Activated naive CD4-positive, alpha-beta T cell treated with anti-CD3 and anti-CD28 coated beads, Interleukin-2, amount 50 U/mL, for 24 hours (primary cell): ENCODE results near the gene MS4A15.
"Not testable (repeated sequence)": the region's sequence is repeated elsewhere in the genome, so short reads cannot be mapped to it uniquely, and the experiment has no call there.

Experiments
- H3K27ac Mint-ChIP-seq: one replicate; pipeline ENCODE4 v1.8.0; 2021; ENCODE audit warnings: mild to moderate bottlenecking, mixed read lengths
- H3K27me3 Mint-ChIP-seq: one replicate; pipeline ENCODE4 v1.8.0; 2021; ENCODE audit warnings: mixed read lengths
- H3K36me3 Mint-ChIP-seq: one replicate; pipeline ENCODE4 v1.8.0; 2021; ENCODE audit warnings: mixed read lengths
- H3K4me1 Mint-ChIP-seq: one replicate; pipeline ENCODE4 v1.8.0; 2021; ENCODE audit warnings: mixed read lengths
- H3K4me3 Mint-ChIP-seq: one replicate; pipeline ENCODE4 v1.8.0; 2021; ENCODE audit warnings: mild to moderate bottlenecking, mixed read lengths
- H3K9me3 Mint-ChIP-seq: one replicate; pipeline ENCODE4 v1.8.0; 2021; ENCODE audit warnings: mixed read lengths

Gene MS4A15

GRCh38 chr11:60743058-60743457, 13.6 kb upstream of the MS4A15 start:
- Mint-ChIP-seq H3K27ac (no peak overlapping the region), H3K9me3 (no peaks in the 10 kb centered on the region), H3K4me1 (no peaks in the 10 kb centered on the region), H3K4me3 (no peak overlapping the region), H3K27me3 (peaks cover 7% of the 10 kb centered on the region), H3K36me3 (no peaks in the 10 kb centered on the region)

GRCh38 chr11:60744114-60744513, 12.6 kb upstream of the MS4A15 start:
- no peak overlapping the region for H3K4me3 Mint-ChIP-seq
- no peaks in the 10 kb centered on the region for H3K4me1 Mint-ChIP-seq
- H3K36me3 Mint-ChIP-seq = no peaks in the 10 kb centered on the region
- H3K9me3 Mint-ChIP-seq = no peaks in the 10 kb centered on the region
- H3K27ac Mint-ChIP-seq = no peak overlapping the region
- peaks cover 2% of the 10 kb centered on the region for H3K27me3 Mint-ChIP-seq

- Mint-ChIP-seq H3K36me3 (no peaks in the 10 kb centered on the region), H3K27ac (no peak overlapping the region), H3K4me3 (no peak overlapping the region), H3K9me3 (no peaks in the 10 kb centered on the region), H3K27me3 (peaks cover 12% of the 10 kb centered on the region), H3K4me1 (no peaks in the 10 kb centered on the region)
Observed at GRCh38 chr11:60747359-60747873, 9.3 kb upstream of the MS4A15 start.

- H3K27me3 Mint-ChIP-seq = peaks cover 18% of the 10 kb centered on the region
- no peaks in the 10 kb centered on the region for H3K36me3 Mint-ChIP-seq
- no peaks in the 10 kb centered on the region for H3K4me1 Mint-ChIP-seq
- no peak overlapping the region for H3K27ac Mint-ChIP-seq
- H3K9me3 Mint-ChIP-seq = no peaks in the 10 kb centered on the region
- no peak overlapping the region for H3K4me3 Mint-ChIP-seq
Observed at GRCh38 chr11:60748225-60748624, 8.4 kb upstream of the MS4A15 start.

- Mint-ChIP-seq H3K4me1 (no peaks in the 10 kb centered on the region), H3K9me3 (no peaks in the 10 kb centered on the region), H3K4me3 (no peak overlapping the region), H3K36me3 (no peaks in the 10 kb centered on the region), H3K27me3 (peaks cover 20% of the 10 kb centered on the region), H3K27ac (no peak overlapping the region)
Observed at GRCh38 chr11:60748821-60749220, 7.8 kb upstream of the MS4A15 start.

- Mint-ChIP-seq H3K4me3 (no peak overlapping the region), H3K9me3 (no peaks in the 10 kb centered on the region), H3K4me1 (no peaks in the 10 kb centered on the region), H3K36me3 (no peaks in the 10 kb centered on the region), H3K27me3 (peaks cover 18% of the 10 kb centered on the region), H3K27ac (no peak overlapping the region)
Observed at GRCh38 chr11:60750911-60751310, 5.8 kb upstream of the MS4A15 start.

- Mint-ChIP-seq H3K4me1 (no peaks in the 10 kb centered on the region), H3K27ac (no peak overlapping the region), H3K36me3 (no peaks in the 10 kb centered on the region), H3K27me3 (peaks cover 22% of the 10 kb centered on the region), H3K4me3 (no peak overlapping the region), H3K9me3 (no peaks in the 10 kb centered on the region)
Observed at GRCh38 chr11:60753309-60753708, 3.4 kb upstream of the MS4A15 start.

GRCh38 chr11:60754887-60755286, 1.8 kb upstream of the MS4A15 start:
- H3K36me3 Mint-ChIP-seq = no peaks in the 10 kb centered on the region
- no peaks in the 10 kb centered on the region for H3K9me3 Mint-ChIP-seq
- H3K27ac Mint-ChIP-seq = no peak overlapping the region
- peaks cover 30% of the 10 kb centered on the region for H3K27me3 Mint-ChIP-seq
- no peaks in the 10 kb centered on the region for H3K4me1 Mint-ChIP-seq
- H3K4me3 Mint-ChIP-seq = no peak overlapping the region

- Mint-ChIP-seq H3K4me3 (no peak overlapping the region), H3K4me1 (no peaks in the 10 kb centered on the region), H3K9me3 (no peaks in the 10 kb centered on the region), H3K27ac (no peak overlapping the region), H3K36me3 (no peaks in the 10 kb centered on the region), H3K27me3 (peaks cover 27% of the 10 kb centered on the region)
Observed at GRCh38 chr11:60757231-60757800, 649 bp downstream of the MS4A15 start.

- H3K27ac Mint-ChIP-seq, H3K9me3 Mint-ChIP-seq, H3K36me3 Mint-ChIP-seq, H3K4me1 Mint-ChIP-seq, H3K4me3 Mint-ChIP-seq: not testable (repeated sequence)
- H3K27me3 Mint-ChIP-seq = peaks cover 19% of the 10 kb centered on the region
Observed at GRCh38 chr11:60758671-60759070, 2.0 kb downstream of the MS4A15 start.

- H3K4me3 Mint-ChIP-seq, H3K9me3 Mint-ChIP-seq, H3K27ac Mint-ChIP-seq, H3K4me1 Mint-ChIP-seq, H3K36me3 Mint-ChIP-seq: not testable (repeated sequence)
- H3K27me3 Mint-ChIP-seq = peaks cover 19% of the 10 kb centered on the region
Observed at GRCh38 chr11:60759438-60760225, 3.0 kb downstream of the MS4A15 start.

GRCh38 chr11:60761436-60762190, 4.9 kb downstream of the MS4A15 start:
- Mint-ChIP-seq H3K36me3 (no peaks in the 10 kb centered on the region), H3K27ac (no peak overlapping the region), H3K27me3 (peaks cover 24% of the 10 kb centered on the region), H3K4me3 (no peak overlapping the region), H3K9me3 (no peaks in the 10 kb centered on the region), H3K4me1 (no peaks in the 10 kb centered on the region)

- Mint-ChIP-seq H3K4me1 (no peaks in the 10 kb centered on the region), H3K27ac (no peak overlapping the region)
Observed at GRCh38 chr11:60762851-60763691, 6.4 kb downstream of the MS4A15 start.

GRCh38 chr11:60763692-60764369, 7.2 kb downstream of the MS4A15 start:
- H3K4me3 Mint-ChIP-seq = no peak overlapping the region
- no peak overlapping the region for H3K27ac Mint-ChIP-seq
- H3K9me3 Mint-ChIP-seq = no peaks in the 10 kb centered on the region
- H3K36me3 Mint-ChIP-seq = no peaks in the 10 kb centered on the region
- H3K27me3 Mint-ChIP-seq = peaks cover 22% of the 10 kb centered on the region
- H3K4me1 Mint-ChIP-seq = no peaks in the 10 kb centered on the region

More at GRCh38 chr11:60762851-60763691, 6.4 kb downstream of the MS4A15 start:
- Mint-ChIP-seq H3K27me3 (peaks cover 24% of the 10 kb centered on the region), H3K9me3 (no peaks in the 10 kb centered on the region), H3K4me3 (no peak overlapping the region), H3K36me3 (no peaks in the 10 kb centered on the region)

GRCh38 chr11:60764879-60765278, 8.2 kb downstream of the MS4A15 start:
- Mint-ChIP-seq H3K36me3 (no peaks in the 10 kb centered on the region), H3K4me1 (no peaks in the 10 kb centered on the region), H3K4me3 (no peak overlapping the region), H3K27ac (no peak overlapping the region), H3K27me3 (peaks cover 16% of the 10 kb centered on the region), H3K9me3 (no peaks in the 10 kb centered on the region)
